MCF 10A (cell line): ENCODE results near the gene SNAP47. TPM values are rescaled to one million over a fixed set of nuclear protein-coding genes. Genes with fewer than 3 reads are reported as not detected.

ENCODE experiments used
- BruUV-seq: library from RNA; stranded (reverse); fragments of 400-500 nt; replicated peaks from 2 replicates; lab custom pipeline; 2021; lab: Mats Ljungman, UMichigan
- CTCF ChIA-PET: fragments of 300-600 bp; sonication (Branson Sonifier 250); formaldehyde crosslinking; extraction: SDS; loops from one replicate; lab custom pipeline; 2021; ENCODE audit warnings: antibody characterized with exemption, inconsistent platforms; lab: Yijun Ruan, JAX
- POLR2A ChIA-PET: fragments of 300-600, 350-650 bp; sonication (Branson Sonifier 250); formaldehyde crosslinking; extraction: SDS; loops from one replicate; lab custom pipeline; 2020; ENCODE audit warnings: antibody characterized with exemption, inconsistent platforms; lab: Yijun Ruan, JAX
- DNase-seq: peaks from one replicate; pipeline ENCODE4 v3.0.0-alpha.2; 2018; ENCODE audit not compliant: unreplicated experiment
- H3K27ac Mint-ChIP-seq: one replicate; pipeline ENCODE4 v1.8.0; 2022; ENCODE audit warnings: mild to moderate bottlenecking, low read depth, mixed read lengths; ENCODE audit not compliant: unreplicated experiment
- H3K27me3 Mint-ChIP-seq: one replicate; pipeline ENCODE4 v1.8.0; 2022; ENCODE audit warnings: mixed read lengths; ENCODE audit not compliant: insufficient read depth, unreplicated experiment
- H3K36me3 Mint-ChIP-seq: one replicate; pipeline ENCODE4 v1.8.0; 2022; ENCODE audit warnings: mild to moderate bottlenecking, moderate library complexity, mixed read lengths; ENCODE audit not compliant: insufficient read depth, unreplicated experiment
- H3K4me1 Mint-ChIP-seq: one replicate; pipeline ENCODE4 v1.8.0; 2022; ENCODE audit warnings: mixed read lengths; ENCODE audit not compliant: insufficient read depth, unreplicated experiment
- H3K4me3 Mint-ChIP-seq: one replicate; pipeline ENCODE4 v1.8.0; 2022; ENCODE audit warnings: mild to moderate bottlenecking, moderate library complexity, mixed read lengths; ENCODE audit not compliant: unreplicated experiment
- H3K9me3 Mint-ChIP-seq: one replicate; pipeline ENCODE4 v1.8.0; 2022; ENCODE audit warnings: mixed read lengths; ENCODE audit not compliant: unreplicated experiment
- intact Hi-C: fragments of 100-400 bp; cut with micrococcal nuclease; formaldehyde crosslinking; loops from 2 replicates; pipeline ENCODE4 v1.14.1; 2022
- total RNA-seq: library from RNA; stranded (reverse); gene quantifications from 2 replicates; pipeline ENCODE4 v1.2.3, GENCODE V29; 2022
- TF ChIP-seq, protein P1 (sequence below): fragments of 200-600 bp; IDR thresholded peaks from one replicate; pipeline ENCODE4 v1.8.0; 2022; ENCODE audit warnings: antibody characterized with exemption, mild to moderate bottlenecking; ENCODE audit not compliant: unreplicated experiment

Gene SNAP47
- total RNA-seq, 1 experiment from 2014 or later = 44.0 TPM

DNA sequence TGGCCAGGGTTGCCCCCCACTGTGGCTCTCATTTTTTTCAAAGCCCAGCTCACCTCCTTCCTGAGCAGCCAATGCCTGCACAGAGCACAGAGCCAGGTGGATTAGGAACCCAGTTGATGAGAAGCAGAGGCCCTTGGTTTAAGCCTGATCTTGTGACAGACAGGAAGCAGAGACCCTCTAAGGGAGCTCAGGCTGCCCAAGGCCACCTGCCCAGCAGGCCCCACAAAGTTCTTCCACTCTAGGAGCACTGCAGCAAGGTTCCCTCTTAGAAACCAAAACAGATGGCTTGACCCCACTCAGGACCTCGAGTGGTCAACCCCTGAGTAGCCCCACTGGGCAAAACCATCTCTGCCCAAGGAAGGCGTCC lies 54.8 kb downstream of the SNAP47 start:
- Mint-ChIP-seq H3K4me3 (no peak overlapping the region), H3K4me1 (peaks cover 12% of the 10 kb centered on the region), H3K27me3 (no peaks in the 10 kb centered on the region), H3K36me3 (peaks cover 8% of the 10 kb centered on the region), H3K9me3 (no peaks in the 10 kb centered on the region), H3K27ac (no peak overlapping the region)
- TF ChIP-seq, protein P1, sequence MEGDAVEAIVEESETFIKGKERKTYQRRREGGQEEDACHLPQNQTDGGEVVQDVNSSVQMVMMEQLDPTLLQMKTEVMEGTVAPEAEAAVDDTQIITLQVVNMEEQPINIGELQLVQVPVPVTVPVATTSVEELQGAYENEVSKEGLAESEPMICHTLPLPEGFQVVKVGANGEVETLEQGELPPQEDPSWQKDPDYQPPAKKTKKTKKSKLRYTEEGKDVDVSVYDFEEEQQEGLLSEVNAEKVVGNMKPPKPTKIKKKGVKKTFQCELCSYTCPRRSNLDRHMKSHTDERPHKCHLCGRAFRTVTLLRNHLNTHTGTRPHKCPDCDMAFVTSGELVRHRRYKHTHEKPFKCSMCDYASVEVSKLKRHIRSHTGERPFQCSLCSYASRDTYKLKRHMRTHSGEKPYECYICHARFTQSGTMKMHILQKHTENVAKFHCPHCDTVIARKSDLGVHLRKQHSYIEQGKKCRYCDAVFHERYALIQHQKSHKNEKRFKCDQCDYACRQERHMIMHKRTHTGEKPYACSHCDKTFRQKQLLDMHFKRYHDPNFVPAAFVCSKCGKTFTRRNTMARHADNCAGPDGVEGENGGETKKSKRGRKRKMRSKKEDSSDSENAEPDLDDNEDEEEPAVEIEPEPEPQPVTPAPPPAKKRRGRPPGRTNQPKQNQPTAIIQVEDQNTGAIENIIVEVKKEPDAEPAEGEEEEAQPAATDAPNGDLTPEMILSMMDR = no peak
- CTCF ChIA-PET = interaction anchor here (0.6 to 3.4 kb wide), 4 partner anchors 11 to 109 kb away, joined by 3 to 13 read pairs (median 3); no protein-coding TSS in a partner anchor
- intact Hi-C loops = no loop called here
- POLR2A ChIA-PET = interaction anchor here (1.0 kb wide), 1 partner anchor 156 kb away, joined by 4 read pairs; no protein-coding TSS in a partner anchor
- DNase-seq = no peak
- BruUV-seq = no TSS peak

DNA sequence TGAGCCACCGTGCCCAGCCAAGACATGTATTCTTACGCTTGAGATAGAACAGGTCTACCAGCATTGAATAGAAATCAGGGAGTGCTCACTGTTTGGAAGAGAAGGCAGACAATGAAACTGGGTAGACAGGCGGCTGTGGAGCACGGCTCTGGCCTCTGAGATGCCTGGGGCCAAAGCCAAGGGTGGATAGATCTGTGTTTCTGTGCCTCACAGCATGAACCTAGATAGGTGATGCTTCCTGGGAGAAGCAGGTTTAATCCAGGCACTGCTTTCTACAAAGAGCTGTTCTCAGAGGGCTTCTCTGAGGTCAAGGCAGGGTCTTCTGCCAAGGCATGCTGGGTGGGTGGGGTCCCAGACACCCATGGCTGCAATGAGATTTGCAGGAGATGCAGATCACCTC lies 55.6 kb downstream of the SNAP47 start:
- ChIA-PET POLR2A (interaction anchor here (0.6 to 1.4 kb wide), 3 partner anchors 15 to 31 kb away, joined by 3 to 5 read pairs (median 3); no protein-coding TSS in a partner anchor), CTCF (interaction anchor here (0.7 to 1.3 kb wide), 2 partner anchors 11 to 28 kb away, joined by 3 read pairs; no protein-coding TSS in a partner anchor)
- DNase-seq = no peak
- H3K4me1 Mint-ChIP-seq = peaks cover 12% of the 10 kb centered on the region
- no TSS peak for BruUV-seq
- H3K27me3 Mint-ChIP-seq = no peaks in the 10 kb centered on the region
- no peak overlapping the region for H3K27ac Mint-ChIP-seq
- H3K9me3 Mint-ChIP-seq = no peaks in the 10 kb centered on the region
- intact Hi-C loops = no loop called here
- TF ChIP-seq, protein P1 = no peak
- H3K36me3 Mint-ChIP-seq = peaks cover 6% of the 10 kb centered on the region
- H3K4me3 Mint-ChIP-seq = no peak overlapping the region

DNA sequence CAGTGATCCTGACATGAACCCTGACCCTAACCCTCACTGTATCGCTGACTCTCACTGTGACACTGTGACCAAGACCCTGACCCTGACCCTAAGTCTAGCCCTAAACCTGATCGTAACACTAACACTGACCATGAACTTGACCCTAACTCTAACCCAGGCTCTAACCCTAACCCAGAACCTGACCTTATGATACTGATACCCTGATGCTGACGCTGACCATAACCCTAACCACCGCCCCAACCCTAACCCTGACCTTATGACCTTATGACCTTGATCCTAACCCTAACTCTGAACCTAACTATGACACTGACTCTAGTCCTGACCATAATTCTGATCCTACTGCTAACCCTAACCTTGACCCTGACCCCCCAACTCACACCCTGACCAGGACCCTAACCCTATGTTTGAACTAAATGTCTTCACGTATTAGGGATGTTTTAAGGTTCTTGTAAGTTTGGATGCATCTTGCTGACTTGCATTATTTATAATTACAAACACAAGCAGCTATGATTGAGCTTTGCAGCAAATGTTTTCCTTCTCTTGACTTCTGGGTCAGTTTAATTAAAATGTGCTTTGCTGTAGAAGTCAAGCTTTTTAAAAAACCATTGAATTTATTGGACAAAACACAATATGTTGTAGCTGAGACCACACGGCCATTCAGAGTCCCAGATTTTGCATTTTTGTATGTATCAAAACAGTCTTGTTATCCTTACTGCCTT lies 56.3 kb downstream of the SNAP47 start:
- H3K27me3 Mint-ChIP-seq = no peaks in the 10 kb centered on the region
- TF ChIP-seq, protein P1 = no peak
- H3K36me3 Mint-ChIP-seq = no peaks in the 10 kb centered on the region
- no peak overlapping the region for H3K27ac Mint-ChIP-seq
- no peaks in the 10 kb centered on the region for H3K9me3 Mint-ChIP-seq
- H3K4me3 Mint-ChIP-seq = no peak overlapping the region
- no TSS peak for BruUV-seq
- ChIA-PET CTCF (interaction anchor here (1.3 kb wide), 1 partner anchor 12 kb away, joined by 3 read pairs; no protein-coding TSS in a partner anchor), POLR2A (interaction anchor here (0.6 to 1.4 kb wide), 3 partner anchors 14 to 31 kb away, joined by 3 to 5 read pairs (median 3); no protein-coding TSS in a partner anchor)
- peaks cover 12% of the 10 kb centered on the region for H3K4me1 Mint-ChIP-seq
- intact Hi-C loops = no loop called here
- DNase-seq = no peak
